ENCODE data around the gene FAM114A2.
"Not testable (repeated sequence)": the region's sequence is repeated elsewhere in the genome, so short reads cannot be mapped to it uniquely, and the experiment has no call there.

DNA sequence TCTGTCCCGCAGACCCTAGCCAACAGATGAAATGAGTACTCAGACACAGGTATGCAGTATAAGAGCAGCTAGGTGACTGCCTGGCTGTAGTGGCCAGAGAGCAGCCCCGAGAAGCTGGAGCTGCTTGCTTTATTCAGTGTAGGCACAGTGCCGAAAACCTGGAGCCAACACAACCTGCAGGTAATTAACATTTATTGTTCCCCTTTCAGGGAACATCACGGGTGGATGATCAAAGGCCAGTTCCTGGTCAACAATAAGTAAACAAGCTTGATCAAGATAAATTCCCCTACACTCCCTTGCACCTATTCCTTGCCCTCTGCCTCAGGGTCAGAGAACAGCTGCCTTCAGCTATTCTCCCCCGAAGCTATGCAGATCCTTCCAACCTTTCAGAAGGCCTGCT is 31.1 kb upstream of the FAM114A2 start:
- not testable (repeated sequence) for TF ChIP-seq EZH2 (IDR thresholded peaks at IDR 0.05; ENCODE audit: borderline replicate concordance, insufficient read depth, low read length, poor library complexity, severe bottlenecking); MXI1 (conservative IDR thresholded peaks at IDR 0.05; ENCODE audit: poor library complexity, severe bottlenecking); POLR2AphosphoS5 (IDR thresholded peaks at IDR 0.05); SMC3 (conservative IDR thresholded peaks at IDR 0.05; ENCODE audit: poor library complexity); TAF1 (IDR thresholded peaks at IDR 0.05; ENCODE audit: low read depth); RAD21 (conservative IDR thresholded peaks at IDR 0.05)
- TF ChIP-seq, protein P1, sequence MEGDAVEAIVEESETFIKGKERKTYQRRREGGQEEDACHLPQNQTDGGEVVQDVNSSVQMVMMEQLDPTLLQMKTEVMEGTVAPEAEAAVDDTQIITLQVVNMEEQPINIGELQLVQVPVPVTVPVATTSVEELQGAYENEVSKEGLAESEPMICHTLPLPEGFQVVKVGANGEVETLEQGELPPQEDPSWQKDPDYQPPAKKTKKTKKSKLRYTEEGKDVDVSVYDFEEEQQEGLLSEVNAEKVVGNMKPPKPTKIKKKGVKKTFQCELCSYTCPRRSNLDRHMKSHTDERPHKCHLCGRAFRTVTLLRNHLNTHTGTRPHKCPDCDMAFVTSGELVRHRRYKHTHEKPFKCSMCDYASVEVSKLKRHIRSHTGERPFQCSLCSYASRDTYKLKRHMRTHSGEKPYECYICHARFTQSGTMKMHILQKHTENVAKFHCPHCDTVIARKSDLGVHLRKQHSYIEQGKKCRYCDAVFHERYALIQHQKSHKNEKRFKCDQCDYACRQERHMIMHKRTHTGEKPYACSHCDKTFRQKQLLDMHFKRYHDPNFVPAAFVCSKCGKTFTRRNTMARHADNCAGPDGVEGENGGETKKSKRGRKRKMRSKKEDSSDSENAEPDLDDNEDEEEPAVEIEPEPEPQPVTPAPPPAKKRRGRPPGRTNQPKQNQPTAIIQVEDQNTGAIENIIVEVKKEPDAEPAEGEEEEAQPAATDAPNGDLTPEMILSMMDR (IDR thresholded peaks at IDR 0.05; ENCODE audit: poor library complexity, severe bottlenecking), result not testable (repeated sequence)
- TF ChIP-seq, protein P2, sequence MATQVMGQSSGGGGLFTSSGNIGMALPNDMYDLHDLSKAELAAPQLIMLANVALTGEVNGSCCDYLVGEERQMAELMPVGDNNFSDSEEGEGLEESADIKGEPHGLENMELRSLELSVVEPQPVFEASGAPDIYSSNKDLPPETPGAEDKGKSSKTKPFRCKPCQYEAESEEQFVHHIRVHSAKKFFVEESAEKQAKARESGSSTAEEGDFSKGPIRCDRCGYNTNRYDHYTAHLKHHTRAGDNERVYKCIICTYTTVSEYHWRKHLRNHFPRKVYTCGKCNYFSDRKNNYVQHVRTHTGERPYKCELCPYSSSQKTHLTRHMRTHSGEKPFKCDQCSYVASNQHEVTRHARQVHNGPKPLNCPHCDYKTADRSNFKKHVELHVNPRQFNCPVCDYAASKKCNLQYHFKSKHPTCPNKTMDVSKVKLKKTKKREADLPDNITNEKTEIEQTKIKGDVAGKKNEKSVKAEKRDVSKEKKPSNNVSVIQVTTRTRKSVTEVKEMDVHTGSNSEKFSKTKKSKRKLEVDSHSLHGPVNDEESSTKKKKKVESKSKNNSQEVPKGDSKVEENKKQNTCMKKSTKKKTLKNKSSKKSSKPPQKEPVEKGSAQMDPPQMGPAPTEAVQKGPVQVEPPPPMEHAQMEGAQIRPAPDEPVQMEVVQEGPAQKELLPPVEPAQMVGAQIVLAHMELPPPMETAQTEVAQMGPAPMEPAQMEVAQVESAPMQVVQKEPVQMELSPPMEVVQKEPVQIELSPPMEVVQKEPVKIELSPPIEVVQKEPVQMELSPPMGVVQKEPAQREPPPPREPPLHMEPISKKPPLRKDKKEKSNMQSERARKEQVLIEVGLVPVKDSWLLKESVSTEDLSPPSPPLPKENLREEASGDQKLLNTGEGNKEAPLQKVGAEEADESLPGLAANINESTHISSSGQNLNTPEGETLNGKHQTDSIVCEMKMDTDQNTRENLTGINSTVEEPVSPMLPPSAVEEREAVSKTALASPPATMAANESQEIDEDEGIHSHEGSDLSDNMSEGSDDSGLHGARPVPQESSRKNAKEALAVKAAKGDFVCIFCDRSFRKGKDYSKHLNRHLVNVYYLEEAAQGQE (IDR thresholded peaks at IDR 0.05; ENCODE audit: borderline replicate concordance), result not testable (repeated sequence)
